Measurements from ENCODE around the gene ADM2. TPM values are rescaled to one million over a fixed set of nuclear protein-coding genes. Genes with fewer than 3 reads are reported as not detected.

The ADM2 gene
- total RNA-seq, 3 donors from 2014 or later = 0.95 to 3.9 (median 1.4) TPM

DNA sequence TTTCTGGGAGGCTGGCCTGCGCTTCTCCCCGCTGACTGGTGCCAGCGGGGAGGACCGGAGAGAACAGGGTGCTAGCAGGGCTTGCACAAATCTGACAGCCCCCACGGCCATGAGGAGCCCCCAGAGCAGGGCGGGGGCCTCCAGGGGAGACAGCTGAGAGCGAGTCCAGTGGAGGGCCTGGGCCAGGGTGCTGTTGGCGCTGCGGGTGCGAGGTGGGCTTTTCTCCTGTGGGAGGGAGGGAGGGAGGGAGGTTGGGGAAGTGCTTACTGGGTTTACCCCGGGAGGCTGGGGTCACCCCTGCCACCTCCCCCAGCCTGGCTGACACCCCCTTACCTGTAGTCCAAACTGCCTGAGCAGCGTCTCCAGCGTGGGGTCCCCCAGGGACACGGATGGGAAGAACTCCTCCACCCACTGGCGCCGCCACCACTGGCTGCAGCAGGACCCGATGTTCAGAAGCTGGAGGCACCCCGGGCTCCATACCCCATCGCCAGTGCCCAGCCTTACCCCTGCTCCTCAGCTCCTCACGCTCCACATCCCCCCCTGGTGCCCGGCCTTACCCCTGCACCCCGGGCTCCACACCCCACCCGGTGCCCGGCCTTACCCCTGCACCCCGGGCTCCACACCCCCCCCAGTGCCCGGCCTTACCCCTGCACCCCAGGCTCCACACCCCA is 22.3 kb downstream of the ADM2 start:
- DNase-seq = peak in 1 of 3 donors; percentile 52
- Histone ChIP-seq H3K4me1 (ENCODE audit: low read depth) (peaks cover 14% of the 10 kb centered on the region), H3K4me3 (no peak overlapping the region), H3K9me3 (no peaks in the 10 kb centered on the region), H3K36me3 (ENCODE audit: low read depth) (peaks cover 6% of the 10 kb centered on the region)
- no peak for ATAC-seq
- intact Hi-C loops (cut with DNase I, micrococcal nuclease) = no loop called here
- TF ChIP-seq CTCF (IDR thresholded peaks at IDR 0.05) = no peak

GRCh38 chr22:50504369-50505211 is 23.2 kb downstream of the ADM2 start:
- no peaks in the 10 kb centered on the region for H3K9me3 ChIP-seq
- no peak for TF ChIP-seq CTCF (IDR thresholded peaks at IDR 0.05)
- peaks cover 19% of the 10 kb centered on the region for H3K4me1 ChIP-seq (ENCODE audit: low read depth)
- no peak overlapping the region for H3K4me3 ChIP-seq
- ATAC-seq (no peak), DNase-seq (peak in 1 of 3 donors; percentile 60)
- peaks cover 6% of the 10 kb centered on the region for H3K36me3 ChIP-seq (ENCODE audit: low read depth)
- intact Hi-C loops (cut with DNase I, micrococcal nuclease) = no loop called here

- Histone ChIP-seq H3K4me1 (ENCODE audit: low read depth) (peaks cover 19% of the 10 kb centered on the region), H3K36me3 (ENCODE audit: low read depth) (peaks cover 6% of the 10 kb centered on the region), H3K4me3 (no peak overlapping the region), H3K9me3 (no peaks in the 10 kb centered on the region)
- DNase-seq (peak in 1 of 3 donors; percentile 55), ATAC-seq (no peak)
- TF ChIP-seq CTCF (IDR thresholded peaks at IDR 0.05) = no peak
- intact Hi-C loops (cut with DNase I, micrococcal nuclease) = no loop called here
Measured at GRCh38 chr22:50505276-50505775, 24.0 kb downstream of the ADM2 start.

GRCh38 chr22:50505776-50506610 is 24.6 kb downstream of the ADM2 start:
- intact Hi-C loops (cut with DNase I, micrococcal nuclease) = no loop called here
- no peak for TF ChIP-seq CTCF (IDR thresholded peaks at IDR 0.05)
- no peak overlapping the region for H3K4me3 ChIP-seq
- H3K36me3 ChIP-seq (ENCODE audit: low read depth) = peaks cover 6% of the 10 kb centered on the region
- H3K4me1 ChIP-seq (ENCODE audit: low read depth) = peaks cover 19% of the 10 kb centered on the region
- no peak for ATAC-seq
- no peaks in the 10 kb centered on the region for H3K9me3 ChIP-seq
- DNase-seq = peak in 2 of 3 donors; percentile 53 to 62

Data from mucosa of descending colon (tissue), 3 donors.